ENCODE data around the gene B3GNT5.

DNA sequence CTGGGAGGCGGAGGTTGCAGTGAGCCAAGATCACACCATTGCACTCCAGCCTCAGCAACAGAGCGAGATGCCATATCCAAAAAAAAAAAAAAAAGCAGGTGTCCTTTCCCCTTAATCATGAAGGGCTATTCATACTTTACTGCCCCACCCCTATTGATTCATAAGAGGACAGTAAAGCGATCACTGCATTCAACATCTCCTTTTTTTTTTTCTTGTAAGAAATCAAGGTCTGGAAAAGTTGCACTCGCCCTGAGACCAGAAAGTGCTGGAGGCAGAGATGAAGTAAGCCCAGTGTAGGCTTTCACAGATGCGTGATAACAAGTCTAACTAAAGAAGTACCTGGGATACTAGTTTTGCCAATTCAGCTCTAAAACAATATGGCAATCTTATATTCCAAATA lies 24.2 kb downstream of the B3GNT5 start:
- TF ChIP-seq, protein P1, sequence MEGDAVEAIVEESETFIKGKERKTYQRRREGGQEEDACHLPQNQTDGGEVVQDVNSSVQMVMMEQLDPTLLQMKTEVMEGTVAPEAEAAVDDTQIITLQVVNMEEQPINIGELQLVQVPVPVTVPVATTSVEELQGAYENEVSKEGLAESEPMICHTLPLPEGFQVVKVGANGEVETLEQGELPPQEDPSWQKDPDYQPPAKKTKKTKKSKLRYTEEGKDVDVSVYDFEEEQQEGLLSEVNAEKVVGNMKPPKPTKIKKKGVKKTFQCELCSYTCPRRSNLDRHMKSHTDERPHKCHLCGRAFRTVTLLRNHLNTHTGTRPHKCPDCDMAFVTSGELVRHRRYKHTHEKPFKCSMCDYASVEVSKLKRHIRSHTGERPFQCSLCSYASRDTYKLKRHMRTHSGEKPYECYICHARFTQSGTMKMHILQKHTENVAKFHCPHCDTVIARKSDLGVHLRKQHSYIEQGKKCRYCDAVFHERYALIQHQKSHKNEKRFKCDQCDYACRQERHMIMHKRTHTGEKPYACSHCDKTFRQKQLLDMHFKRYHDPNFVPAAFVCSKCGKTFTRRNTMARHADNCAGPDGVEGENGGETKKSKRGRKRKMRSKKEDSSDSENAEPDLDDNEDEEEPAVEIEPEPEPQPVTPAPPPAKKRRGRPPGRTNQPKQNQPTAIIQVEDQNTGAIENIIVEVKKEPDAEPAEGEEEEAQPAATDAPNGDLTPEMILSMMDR (IDR thresholded peaks at IDR 0.05; ENCODE audit: poor library complexity) = no peak
- TF ChIP-seq EZH2phosphoT487 (IDR thresholded peaks at IDR 0.05; ENCODE audit: low read depth, severe bottlenecking, unreplicated experiment) = no peak

All from hepatocyte (in vitro differentiated cells).